Fibroblast of lung (primary cell): Measurements from ENCODE around the gene SMIM24.

Source experiments
- CTCF ChIP-seq, 2 donors: IDR thresholded peaks in 1 of 2; conservative IDR thresholded peaks in 1 of 2; 1 replicate in 1 of 2; 2 replicates in 1 of 2; pipeline ENCODE4 v1.5.1; 2011 to 2012; ENCODE audit warnings: low read length in 2 of 2, control low read depth in 1 of 2, inconsistent platforms in 1 of 2, low read depth in 1 of 2, mild to moderate bottlenecking in 1 of 2
- EZH2 ChIP-seq: IDR thresholded peaks from 2 replicates; pipeline ENCODE4 v1.5.1; 2012; ENCODE audit warnings: low read length, control low read depth, mild to moderate bottlenecking; ENCODE audit errors: missing control alignments

GRCh38 chr19:3501780-3502179 is 21.5 kb upstream of the SMIM24 start:
- TF ChIP-seq CTCF (conservative IDR thresholded peaks at IDR 0.05 in 1 of 2, IDR thresholded peaks at IDR 0.05 in 1 of 2; ENCODE audit: low read depth in 1 of 2, low read length in 2 of 2) (no peak), EZH2 (no peak)
